B cell (primary cell): ENCODE results near the gene PSMD1. TPM values are rescaled to one million over a fixed set of nuclear protein-coding genes. Genes with fewer than 3 reads are reported as not detected.

Experiments
- ATAC-seq: fragments of 200-7000 bp; cut with Tn5 transposase; one replicate; pipeline ENCODE4 v1.10.0; 2021; ENCODE audit warnings: low read depth, mild to moderate bottlenecking, moderate number of reproducible peaks, moderate library complexity
- CTCF ChIA-PET: fragments of 350-600 bp; sonication (Branson Sonifier 250); formaldehyde crosslinking; loops from one replicate; lab custom pipeline; 2021; ENCODE audit warnings: antibody characterized with exemption, inconsistent platforms; lab: Charles Lee
- POLR2A ChIA-PET: fragments of 350-600 bp; sonication (Branson Sonifier 250); formaldehyde crosslinking; loops from one replicate; lab custom pipeline; 2021; ENCODE audit warnings: antibody characterized with exemption; lab: Charles Lee
- DNase-seq: peaks from one replicate; pipeline ENCODE4 v3.0.0; 2013
- H2AFZ ChIP-seq: 2 replicates; pipeline ENCODE4 v1.6.1; 2012; ENCODE audit warnings: mild to moderate bottlenecking, low read depth, low read length; ENCODE audit not compliant: insufficient read depth, poor library complexity, severe bottlenecking
- H3K27ac ChIP-seq, 2 donors: 1 replicate in 1 of 2; 2 replicates in 1 of 2; pipeline ENCODE4 v1.5.1; 2012 to 2013; ENCODE audit warnings: low read length in 2 of 2, mild to moderate bottlenecking in 2 of 2, moderate library complexity in 1 of 2
- H3K27me3 ChIP-seq, 4 experiments: fragments of 200-600 bp in 1 of 4; sonication (generic) in 1 of 4; replicated peaks in 1 of 4; 1 replicate in 2 of 4; 2 replicates in 2 of 4; pipeline versions ENCODE4 v1.6.1 to v1.7.0; 2013 to 2016; ENCODE audit warnings: low read length in 3 of 4, mild to moderate bottlenecking in 2 of 4, mixed read lengths in 1 of 4, moderate library complexity in 1 of 4; ENCODE audit not compliant: insufficient read depth in 4 of 4, control insufficient read depth in 3 of 4; ENCODE audit errors: control extremely low read depth in 1 of 4
- H3K36me3 ChIP-seq, 2 experiments: replicated peaks in 1 of 2; 1 replicate in 1 of 2; 2 replicates in 1 of 2; pipeline versions ENCODE4 v1.6.1 to v1.7.1; 2013; ENCODE audit warnings: low read length in 1 of 2; ENCODE audit not compliant: insufficient read depth in 2 of 2, control insufficient read depth in 1 of 2; ENCODE audit errors: control extremely low read depth in 1 of 2, extremely low read depth in 1 of 2
- H3K4me1 ChIP-seq, 2 donors: fragments of 200-600 bp in 1 of 2; sonication (generic) in 1 of 2; 1 replicate in 1 of 2; 2 replicates in 1 of 2; pipeline versions ENCODE4 v1.5.1 to v1.6.1; 2013 to 2017; ENCODE audit warnings: low read length in 2 of 2; ENCODE audit not compliant: control insufficient read depth in 2 of 2, insufficient read depth in 2 of 2
- H3K4me2 ChIP-seq: replicated peaks from 2 replicates; pipeline ENCODE3; 2012; ENCODE audit warnings: mild to moderate bottlenecking, low read depth, low read length; ENCODE audit not compliant: poor library complexity, severe bottlenecking
- H3K4me3 ChIP-seq, 5 experiments: fragments of 200-600 bp in 1 of 5; sonication (generic) in 1 of 5; 1 replicate in 3 of 5; 2 replicates in 2 of 5; pipeline versions ENCODE4 v1.5.1 to v1.7.0; 2011 to 2016; ENCODE audit warnings: low read length in 4 of 5, mild to moderate bottlenecking in 4 of 5, low read depth in 2 of 5, control low read depth in 1 of 5, moderate library complexity in 1 of 5; ENCODE audit not compliant: insufficient read depth in 1 of 5; ENCODE audit errors: control extremely low read depth in 1 of 5, extremely low read depth in 1 of 5
- H3K79me2 ChIP-seq: fragments of 200-600 bp; sonication (generic); one replicate; pipeline ENCODE4 v1.6.0; 2016; ENCODE audit warnings: low read length; ENCODE audit not compliant: control insufficient read depth, insufficient read depth
- H3K9ac ChIP-seq: fragments of 200-600 bp; sonication (generic); 2 replicates; pipeline ENCODE4 v1.6.1; 2017; ENCODE audit warnings: mild to moderate bottlenecking, low read length, moderate library complexity
- H3K9me3 ChIP-seq, 3 donors: one replicate each; pipeline versions ENCODE4 v1.6.1 to v1.7.1; 2013; ENCODE audit warnings: low read length in 2 of 3; ENCODE audit not compliant: control insufficient read depth in 2 of 3, insufficient read depth in 1 of 3; ENCODE audit errors: control extremely low read depth in 1 of 3
- H4K20me1 ChIP-seq: 2 replicates; pipeline ENCODE4 v1.6.0; 2012; ENCODE audit warnings: mild to moderate bottlenecking, low read length; ENCODE audit not compliant: insufficient read depth, control insufficient read depth, poor library complexity, severe bottlenecking
- H3K27ac Mint-ChIP-seq: one replicate; pipeline ENCODE4 v1.8.0; 2021; ENCODE audit warnings: mixed read lengths
- H3K27me3 Mint-ChIP-seq: one replicate; pipeline ENCODE4 v1.8.0; 2021; ENCODE audit warnings: mixed read lengths
- H3K4me1 Mint-ChIP-seq: one replicate; pipeline ENCODE4 v1.8.0; 2021; ENCODE audit warnings: mixed read lengths
- H3K4me3 Mint-ChIP-seq: one replicate; pipeline ENCODE4 v1.8.0; 2021; ENCODE audit warnings: mixed read lengths
- H3K9me3 Mint-ChIP-seq: one replicate; pipeline ENCODE4 v1.8.0; 2022; ENCODE audit warnings: mixed read lengths; ENCODE audit not compliant: insufficient read depth
- EZH2 ChIP-seq: IDR thresholded peaks from 2 replicates; pipeline ENCODE4 v1.6.1; 2012; ENCODE audit warnings: borderline replicate concordance, low read depth, mild to moderate bottlenecking, moderate library complexity, low read length; ENCODE audit not compliant: insufficient read depth, poor library complexity, severe bottlenecking
- WGBS: methylation state at CpG from one replicate; pipeline ENCODE4 v1.1.5; 2013; ENCODE audit warnings: missing lambda C conversion rate; ENCODE audit not compliant: insufficient coverage; 5-methylcytosine and 5-hydroxymethylcytosine counted together
- intact Hi-C: fragments of 100-400 bp; cut with micrococcal nuclease; formaldehyde crosslinking; loops from one replicate; pipeline ENCODE4 v1.10.0; 2022
- polyA plus RNA-seq: library from polyadenylated mRNA; depleted of rRNA; stranded (reverse); fragments of >200 nt; gene quantifications from 2 replicates; pipeline ENCODE4 v1.2.3, GENCODE V29; 2012
- total RNA-seq, 2 donors: library from RNA; stranded (reverse); fragments of 120-200 nt in 1 of 2; gene quantifications; 1 replicate in 1 of 2; 2 replicates in 1 of 2; pipeline versions ENCODE4 v1.2.3 to v1.2.4, GENCODE V29; 2013 to 2022
- TF ChIP-seq, protein P1 (sequence below): fragments of 200-600 bp; IDR thresholded peaks from one replicate; pipeline ENCODE4 v1.8.0; 2022; ENCODE audit warnings: antibody characterized with exemption, mild to moderate bottlenecking

Gene PSMD1
- total and polyA plus RNA-seq, 2 donors (not counting 1 experiment from before 2014, with no cell fraction given) = 21.5 to 48.2 TPM

DNA sequence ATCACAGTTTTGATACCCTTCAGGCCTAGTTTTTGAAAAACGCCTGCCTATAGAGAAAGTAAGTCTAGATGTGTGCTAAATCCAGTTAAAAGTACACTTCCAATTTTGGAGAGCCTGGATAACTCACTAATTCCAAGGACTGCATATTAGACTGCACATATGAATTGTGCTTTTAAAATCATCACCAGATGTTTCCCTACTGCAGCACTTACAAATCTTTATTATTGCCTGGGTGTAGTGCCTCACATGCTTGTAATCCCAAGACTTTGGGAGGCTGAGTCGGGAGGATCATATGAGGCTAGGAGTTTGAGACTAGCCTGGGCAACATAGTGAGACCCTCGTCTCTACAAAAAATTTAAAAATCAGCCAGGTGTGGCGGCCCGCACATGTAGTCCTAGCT lies 104.0 kb downstream of the PSMD1 start:
- Mint-ChIP-seq H3K4me3 (no peak overlapping the region), H3K9me3 (no peaks in the 10 kb centered on the region), H3K4me1 (peaks cover 9% of the 10 kb centered on the region), H3K27me3 (no peaks in the 10 kb centered on the region), H3K27ac (no peak overlapping the region)
- CTCF ChIA-PET = no interaction called here
- Histone ChIP-seq H3K9ac (no peak overlapping the region), H3K4me3 (no peak overlapping the region), H3K4me2 (no peak overlapping the region), H3K4me1 (no peaks in the 10 kb centered on the region), H3K27ac (no peak overlapping the region), H2AFZ (no peak overlapping the region), H3K27me3 (no peaks in the 10 kb centered on the region), H3K79me2 (no peaks in the 10 kb centered on the region), H3K9me3 (no peaks in the 10 kb centered on the region), H3K36me3 (peaks cover 0 to 27% of the 10 kb centered on the region in 2 experiments), H4K20me1 (no peaks in the 10 kb centered on the region)
- DNase-seq = no peak
- intact Hi-C loops = no loop called here
- POLR2A ChIA-PET = no interaction called here
- TF ChIP-seq, protein P1, sequence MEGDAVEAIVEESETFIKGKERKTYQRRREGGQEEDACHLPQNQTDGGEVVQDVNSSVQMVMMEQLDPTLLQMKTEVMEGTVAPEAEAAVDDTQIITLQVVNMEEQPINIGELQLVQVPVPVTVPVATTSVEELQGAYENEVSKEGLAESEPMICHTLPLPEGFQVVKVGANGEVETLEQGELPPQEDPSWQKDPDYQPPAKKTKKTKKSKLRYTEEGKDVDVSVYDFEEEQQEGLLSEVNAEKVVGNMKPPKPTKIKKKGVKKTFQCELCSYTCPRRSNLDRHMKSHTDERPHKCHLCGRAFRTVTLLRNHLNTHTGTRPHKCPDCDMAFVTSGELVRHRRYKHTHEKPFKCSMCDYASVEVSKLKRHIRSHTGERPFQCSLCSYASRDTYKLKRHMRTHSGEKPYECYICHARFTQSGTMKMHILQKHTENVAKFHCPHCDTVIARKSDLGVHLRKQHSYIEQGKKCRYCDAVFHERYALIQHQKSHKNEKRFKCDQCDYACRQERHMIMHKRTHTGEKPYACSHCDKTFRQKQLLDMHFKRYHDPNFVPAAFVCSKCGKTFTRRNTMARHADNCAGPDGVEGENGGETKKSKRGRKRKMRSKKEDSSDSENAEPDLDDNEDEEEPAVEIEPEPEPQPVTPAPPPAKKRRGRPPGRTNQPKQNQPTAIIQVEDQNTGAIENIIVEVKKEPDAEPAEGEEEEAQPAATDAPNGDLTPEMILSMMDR = no peak
- TF ChIP-seq EZH2 = no peak
- WGBS = 100% methylated on average over 4 of the region's 5 CpGs
- ATAC-seq = no peak

DNA sequence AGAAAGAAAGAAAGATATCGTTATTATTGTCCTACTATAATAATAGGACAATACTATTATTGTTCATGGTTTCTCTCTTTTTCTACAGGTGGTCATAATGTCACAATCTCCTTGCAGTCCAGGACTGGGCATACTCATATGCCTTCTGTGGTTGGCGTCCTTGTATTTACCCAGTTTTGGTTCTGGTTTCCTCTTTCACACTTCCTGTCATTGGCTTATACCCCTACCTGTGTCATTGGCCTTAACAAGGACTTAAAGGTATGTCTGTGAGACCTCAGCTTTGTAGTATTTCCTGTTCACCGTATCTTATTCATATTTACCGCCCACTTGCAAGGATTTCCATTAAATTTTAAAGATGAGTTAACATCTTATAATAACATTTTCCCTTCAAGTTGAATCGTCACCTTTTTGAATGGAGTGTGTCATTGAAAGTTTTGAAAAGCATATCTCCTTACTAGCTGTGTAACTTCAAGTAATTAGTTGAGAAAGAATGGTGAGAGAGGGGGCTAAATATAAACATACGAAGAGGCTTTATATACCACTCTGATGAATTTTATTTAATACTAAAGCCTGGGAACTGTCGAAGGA lies 104.7 kb downstream of the PSMD1 start:
- DNase-seq = no peak

More for the DNA sequence above, 104.7 kb downstream of the PSMD1 start:
- WGBS = 83% methylated on average over 1 of the region's 7 CpGs
- no peaks in the 10 kb centered on the region for H3K9me3 ChIP-seq
- no peak overlapping the region for H2AFZ ChIP-seq
- H3K4me3 ChIP-seq = no peak overlapping the region
- H3K27ac Mint-ChIP-seq = no peak overlapping the region
- no peak overlapping the region for H3K4me3 Mint-ChIP-seq
- H3K4me2 ChIP-seq = no peak overlapping the region
- H3K9ac ChIP-seq = no peak overlapping the region
- H3K27me3 ChIP-seq = no peaks in the 10 kb centered on the region
- H4K20me1 ChIP-seq = no peaks in the 10 kb centered on the region
- no peaks in the 10 kb centered on the region for H3K9me3 Mint-ChIP-seq
- TF ChIP-seq, protein P1 = no peak
- no peak for TF ChIP-seq EZH2
- intact Hi-C loops = no loop called here
- ChIA-PET CTCF (no interaction called here), POLR2A (no interaction called here)
- H3K27ac ChIP-seq = no peak overlapping the region
- H3K4me1 ChIP-seq = no peaks in the 10 kb centered on the region
- peaks cover 0 to 33% of the 10 kb centered on the region in 2 experiments for H3K36me3 ChIP-seq
- H3K4me1 Mint-ChIP-seq = peaks cover 7% of the 10 kb centered on the region
- ATAC-seq = no peak
- H3K79me2 ChIP-seq = no peaks in the 10 kb centered on the region
- H3K27me3 Mint-ChIP-seq = no peaks in the 10 kb centered on the region
